GM19193 (cell line): ENCODE results near the gene OGDH.
A peak's percentile ranks its signal among the peaks of the same experiment; 100 is the strongest.

Experiments used
- POLR2A ChIP-seq: IDR thresholded peaks from 4 replicates; pipeline ENCODE4 v1.6.1; 2011; ENCODE audit not compliant: insufficient read depth, insufficient read length; ENCODE audit errors: extremely low read depth

The OGDH gene

DNA sequence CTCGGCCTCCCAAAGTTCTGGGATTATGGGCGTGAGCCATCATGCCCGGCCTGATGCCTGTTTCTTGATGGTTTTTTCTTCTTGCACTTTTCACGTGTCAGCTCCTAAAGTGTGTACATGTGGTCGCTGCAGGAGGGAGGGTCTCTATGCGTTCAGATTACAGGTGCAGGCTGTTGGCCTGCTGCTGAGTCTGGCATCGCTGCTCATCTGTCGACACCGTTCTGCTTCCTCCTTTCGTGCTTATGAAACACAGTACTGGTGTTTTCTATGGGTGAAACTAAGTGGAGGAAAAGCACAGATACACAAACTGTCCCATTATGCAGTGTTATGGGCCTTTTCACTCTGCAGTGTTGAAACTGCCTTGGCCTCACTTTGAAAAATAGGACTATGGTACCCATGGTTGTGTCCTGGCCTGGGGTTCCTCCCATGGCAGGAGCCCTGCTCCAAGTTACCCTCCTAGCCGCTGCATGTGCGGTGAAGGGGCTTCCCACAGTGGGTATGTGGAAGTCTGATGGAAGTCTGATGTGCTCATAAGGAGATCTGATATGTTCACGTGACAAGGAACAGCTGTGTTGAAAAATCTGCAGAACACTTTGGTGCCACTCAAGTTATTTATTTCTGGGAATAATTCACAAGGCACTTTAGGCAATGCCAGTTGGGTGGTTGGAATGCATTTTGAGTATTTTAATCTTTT, 23.5 kb downstream of the OGDH start:
- TF ChIP-seq POLR2A, result no peak

DNA sequence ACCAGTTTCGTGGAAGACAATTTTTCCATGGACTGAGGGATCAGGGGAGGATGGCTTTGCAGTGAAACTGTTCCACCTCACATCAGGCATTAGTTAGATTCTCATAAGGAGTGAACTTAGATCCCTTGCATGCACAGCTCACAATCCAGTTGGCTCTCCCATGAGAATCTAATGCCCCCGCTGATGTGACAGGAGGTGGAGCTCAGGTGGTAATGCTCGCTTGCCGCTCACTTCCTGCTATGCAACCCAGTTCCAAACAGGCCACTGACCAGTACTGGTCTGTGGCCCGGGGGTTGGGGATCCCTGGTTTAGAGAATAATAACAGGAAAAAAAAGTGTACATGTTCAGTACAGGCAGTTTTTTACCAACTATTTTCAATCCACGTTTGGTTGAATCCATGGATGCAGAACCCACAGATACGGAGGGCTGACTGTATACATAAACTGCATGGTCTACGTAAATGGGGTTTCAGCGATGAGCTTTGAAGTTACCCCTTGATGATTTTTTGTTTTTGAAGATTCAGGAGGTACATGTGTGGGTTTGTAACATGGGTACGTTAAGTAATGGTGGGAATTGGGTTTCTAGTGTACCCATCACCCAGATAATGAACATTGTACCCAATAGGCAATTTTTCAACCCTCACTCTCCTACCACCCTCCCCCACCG, 24.5 kb downstream of the OGDH start:
- no peak for TF ChIP-seq POLR2A

DNA sequence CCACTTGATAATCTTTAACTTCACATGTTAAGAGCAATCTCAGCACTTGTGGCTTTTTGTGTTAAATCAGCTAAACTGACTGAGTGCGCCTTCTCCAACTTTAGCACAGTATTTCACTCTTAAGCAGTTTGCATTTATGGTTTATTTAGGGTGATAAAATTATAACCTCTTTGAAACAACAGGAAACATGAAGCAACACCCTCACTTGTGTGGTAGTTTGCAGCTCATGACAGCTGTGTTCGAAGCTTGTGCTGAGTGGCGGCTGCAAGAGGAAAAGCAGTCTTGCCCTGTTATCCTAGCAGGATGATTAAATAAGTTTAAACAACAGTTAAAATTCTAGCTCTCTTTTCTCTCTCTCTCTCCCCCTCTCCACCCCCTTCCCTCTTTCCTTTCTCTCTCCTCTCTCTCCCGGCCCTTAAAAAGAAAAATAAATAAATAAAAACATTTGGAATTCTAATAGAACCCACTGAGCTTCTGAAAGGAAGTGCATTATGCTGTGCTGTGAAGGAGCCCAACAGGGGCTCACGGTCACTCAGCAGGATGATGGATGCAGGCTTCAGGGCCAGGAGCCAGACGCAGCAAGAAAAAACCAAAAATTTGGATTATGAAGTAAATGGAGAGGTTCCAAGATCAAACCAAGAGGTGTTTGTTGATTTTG, 25.2 kb downstream of the OGDH start:
- TF ChIP-seq POLR2A, result no peak

DNA sequence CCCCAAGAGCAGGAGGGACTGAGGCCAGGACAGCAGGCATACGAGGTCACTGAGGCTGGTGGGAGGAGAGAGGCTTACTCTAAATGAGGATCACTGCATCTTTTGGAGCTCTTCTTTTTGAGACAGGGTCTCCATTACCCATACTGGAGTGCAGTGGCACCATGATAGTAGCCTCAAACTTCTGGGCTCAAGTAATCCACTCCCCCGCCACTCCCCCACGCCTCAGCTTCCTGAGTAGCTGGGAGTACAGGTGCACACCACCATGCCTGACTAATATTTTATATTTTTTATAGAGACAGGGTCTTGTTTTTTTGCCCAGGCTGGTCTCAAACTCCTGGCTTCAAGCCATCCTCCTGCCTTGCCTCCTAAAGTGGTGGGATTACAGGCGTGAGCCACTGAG, 25.8 kb downstream of the OGDH start:
- no peak for TF ChIP-seq POLR2A

DNA sequence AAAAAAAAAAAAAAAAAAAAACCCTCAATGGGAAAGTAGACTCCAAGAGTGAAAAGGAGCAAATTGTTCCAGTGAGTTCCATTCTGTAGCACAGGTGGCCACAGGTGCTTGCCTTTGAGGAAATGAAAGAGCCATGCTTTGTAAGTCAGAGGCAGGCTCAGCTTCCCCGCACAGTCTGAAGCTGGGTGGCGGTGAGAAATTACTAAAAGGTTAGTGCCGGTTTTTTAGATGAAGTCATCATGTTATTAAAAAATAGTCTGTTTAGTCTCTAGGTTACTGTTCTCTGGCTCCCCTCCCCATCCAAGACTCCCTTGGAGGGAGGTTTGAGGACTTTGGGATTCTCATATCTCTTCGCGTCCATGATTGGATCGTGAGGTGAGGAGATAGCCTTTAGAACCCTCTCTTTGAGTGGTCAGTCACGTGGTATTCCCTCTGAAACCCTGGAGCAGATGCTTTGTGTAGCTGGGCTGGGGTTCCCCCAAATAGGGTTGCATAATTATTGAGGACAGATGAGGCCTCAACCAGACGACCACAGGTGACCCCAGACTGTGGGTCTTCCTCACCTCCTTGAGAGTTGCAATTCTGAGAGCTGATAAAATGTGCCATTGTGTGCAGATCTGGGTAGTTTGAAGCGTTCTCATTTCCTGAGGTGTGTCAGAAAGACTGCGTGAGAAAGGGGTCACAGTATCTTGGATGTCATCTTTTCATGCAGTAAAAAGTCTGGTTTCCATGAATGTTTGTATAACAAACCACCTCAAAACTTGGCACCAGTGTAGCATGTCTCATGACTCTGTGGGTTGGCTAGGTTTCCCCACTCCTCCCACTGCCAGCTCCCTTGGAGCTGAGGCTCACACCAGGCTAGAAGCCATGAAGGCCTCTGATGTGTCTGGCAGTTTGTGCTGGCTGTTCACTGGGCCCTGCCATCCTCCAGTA, 27.1 kb downstream of the OGDH start:
- TF ChIP-seq POLR2A, result peak; percentile 27

DNA sequence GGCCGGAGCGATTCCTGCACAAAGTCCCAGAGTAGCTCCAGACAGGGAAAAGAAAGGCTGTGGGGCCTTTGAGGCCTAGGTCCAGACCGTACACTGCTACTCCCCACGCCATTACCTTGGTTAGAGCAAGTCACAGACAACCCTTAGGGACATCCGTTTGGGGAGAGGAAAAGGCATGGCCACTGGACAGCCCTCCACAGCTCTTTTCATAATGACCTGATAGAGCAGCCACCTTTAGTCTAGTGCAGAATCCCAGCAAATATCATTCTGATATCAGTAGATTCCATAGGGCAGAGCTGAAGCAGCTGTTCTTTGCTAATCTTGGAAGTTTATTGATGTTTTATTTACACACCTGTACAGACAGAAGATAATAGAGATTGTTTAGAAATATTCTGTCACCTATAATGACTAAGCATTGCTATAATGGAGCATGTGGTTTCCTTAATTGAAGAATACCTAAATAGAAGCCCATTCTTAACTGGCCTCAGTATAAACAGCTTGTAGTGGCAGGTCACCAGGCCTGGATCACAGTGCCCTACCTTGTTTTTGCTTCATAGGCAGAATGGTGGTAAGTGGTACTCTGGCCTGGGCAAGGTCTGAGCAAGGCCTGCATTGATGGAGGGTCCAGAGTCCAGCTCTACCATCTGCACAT, 27.9 kb downstream of the OGDH start:
- no peak for TF ChIP-seq POLR2A

DNA sequence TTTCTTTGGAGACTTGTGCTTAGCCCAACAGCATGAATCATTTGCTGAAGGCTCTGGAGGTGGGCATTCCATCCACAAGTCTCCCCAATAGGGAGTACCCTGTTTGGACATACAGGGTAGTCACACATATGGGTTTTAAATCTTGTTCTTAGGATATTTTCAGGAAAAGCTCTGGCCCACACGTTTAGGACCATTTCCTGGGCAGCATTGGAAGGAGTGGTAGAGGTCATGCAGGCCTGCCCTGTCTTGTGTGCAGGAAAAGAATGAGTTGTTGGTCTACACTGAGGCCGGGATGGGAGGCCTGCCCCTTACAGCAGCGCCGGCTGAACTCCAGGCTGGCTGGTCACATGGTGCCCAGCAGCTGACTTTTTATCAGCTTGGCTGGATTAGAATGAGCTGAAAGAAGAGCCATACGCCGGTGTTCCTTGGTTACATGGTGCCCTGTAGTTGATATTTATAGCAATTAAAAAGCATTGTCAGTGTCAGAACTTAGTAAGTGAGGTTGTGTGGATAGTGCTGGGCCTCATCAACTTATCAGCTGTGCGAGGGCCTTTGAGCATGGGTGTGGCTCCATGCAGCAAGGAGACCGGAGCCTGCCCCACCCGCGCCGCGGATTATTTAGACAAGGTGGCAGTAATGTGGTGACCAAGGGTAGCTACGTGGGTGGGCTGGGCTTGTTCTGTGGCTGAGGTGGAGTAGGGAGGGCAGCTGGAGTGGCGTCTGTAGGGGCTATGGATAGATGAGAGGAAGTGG, 28.6 kb downstream of the OGDH start:
- no peak for TF ChIP-seq POLR2A

GRCh38 chr7:44636041-44636584, 29.7 kb downstream of the OGDH start:
- TF ChIP-seq POLR2A, result no peak

GRCh38 chr7:44636926-44637325, 30.5 kb downstream of the OGDH start:
- no peak for TF ChIP-seq POLR2A

DNA sequence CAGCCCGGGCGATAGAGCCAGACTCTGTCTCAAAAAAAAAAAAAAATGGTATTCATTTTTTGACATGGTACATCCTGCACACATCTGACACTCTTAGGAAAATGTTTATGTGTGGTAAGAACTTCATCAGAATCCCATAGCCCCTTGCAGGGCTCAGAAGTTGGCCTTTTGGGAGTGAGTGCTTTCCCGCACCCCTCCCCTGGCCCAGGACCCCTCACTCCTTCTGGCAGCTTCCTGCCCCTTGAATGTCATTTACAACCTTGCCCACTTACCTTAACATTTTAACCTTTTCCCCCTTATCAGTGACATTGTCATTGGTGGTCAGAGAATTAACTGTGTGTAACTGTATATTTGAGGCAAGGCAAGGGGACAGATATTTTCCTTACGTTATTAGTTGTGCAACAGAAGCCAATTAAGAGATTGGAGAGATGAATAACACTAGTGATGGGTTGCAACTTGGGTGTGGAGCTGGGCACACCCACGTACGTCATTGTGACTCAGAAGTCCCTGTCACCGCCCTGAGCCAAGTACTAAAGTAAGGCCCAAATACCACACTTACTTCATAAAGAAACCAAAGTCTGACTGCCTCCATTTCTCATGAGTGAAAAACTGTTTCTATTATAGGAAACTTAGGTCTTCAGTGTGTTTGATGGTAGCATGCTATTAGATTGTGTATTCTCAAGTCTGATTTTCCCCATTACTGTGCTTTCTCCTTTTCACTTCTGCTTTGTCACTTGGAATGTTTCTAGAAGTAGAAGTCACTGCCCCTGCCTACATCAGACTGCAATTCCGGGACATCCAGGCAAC, 31.6 kb downstream of the OGDH start:
- peak; percentile 41 for TF ChIP-seq POLR2A

GRCh38 chr7:44638611-44639557, 32.5 kb downstream of the OGDH start:
- peak; percentile 56 for TF ChIP-seq POLR2A
